ENCODE data around the gene NLGN4X.

NLGN4X gene

DNA sequence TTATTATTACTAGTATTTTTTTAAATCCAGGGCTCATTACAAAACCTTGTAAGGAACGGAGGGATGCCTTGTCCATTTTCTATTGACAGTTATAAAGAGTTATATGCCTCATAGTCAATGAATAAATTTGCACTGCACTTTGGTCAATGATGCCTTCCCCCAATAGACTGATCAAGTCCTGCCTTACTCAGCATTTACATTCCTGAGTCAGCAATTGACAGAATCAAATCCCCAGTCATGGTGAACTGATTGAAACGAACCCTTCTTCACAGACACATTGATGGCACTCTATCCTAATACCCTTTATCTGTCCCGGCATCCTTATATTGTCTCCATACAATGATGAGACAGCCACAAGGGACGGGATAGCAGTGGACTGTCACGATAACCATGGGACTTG is 213.2 kb downstream of the NLGN4X start:
- Histone ChIP-seq H3K4me3 (ENCODE audit: low read depth, low read length) (no peak overlapping the region), H3K27ac (ENCODE audit: low read depth, low read length) (no peak overlapping the region), H3K27me3 (ENCODE audit: control insufficient read depth, insufficient read depth, low read length) (no peaks in the 10 kb centered on the region), H3K4me1 (ENCODE audit: control insufficient read depth, insufficient read depth, low read length) (peaks cover 7% of the 10 kb centered on the region; the same call in 1 of the 2 replicates), H3K36me3 (ENCODE audit: control insufficient read depth, insufficient read depth, low read length) (no peaks in the 10 kb centered on the region), H3K9me3 (ENCODE audit: control insufficient read depth, insufficient read depth, low read depth, low read length) (no peaks in the 10 kb centered on the region), H3K9ac (ENCODE audit: low read length) (no peak overlapping the region)

DNA sequence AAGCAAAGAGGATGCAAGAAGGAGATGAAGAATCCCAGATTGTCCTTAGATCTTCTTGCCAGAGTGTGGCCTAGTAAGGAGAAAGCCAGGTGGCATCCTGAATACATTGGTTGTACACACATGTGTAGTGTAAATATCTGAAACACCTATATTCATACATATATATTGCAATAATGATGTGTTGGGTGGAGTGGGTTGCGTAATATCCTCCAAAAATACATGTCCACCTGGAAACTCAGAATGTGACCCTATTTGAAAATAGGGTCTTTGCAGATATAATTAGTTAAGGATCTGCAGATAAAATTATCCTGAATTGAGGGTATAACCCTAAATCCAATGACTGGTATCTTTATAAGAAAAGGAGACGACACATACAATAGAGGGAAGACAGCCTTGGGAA is 216.3 kb downstream of the NLGN4X start:
- no peak overlapping the region for H3K4me3 ChIP-seq (ENCODE audit: low read depth, low read length)
- no peak overlapping the region for H3K9ac ChIP-seq (ENCODE audit: low read length)
- H3K27me3 ChIP-seq (ENCODE audit: control insufficient read depth, insufficient read depth, low read length), result no peaks in the 10 kb centered on the region
- H3K27ac ChIP-seq (ENCODE audit: low read depth, low read length), result no peak overlapping the region
- no peaks in the 10 kb centered on the region for H3K36me3 ChIP-seq (ENCODE audit: control insufficient read depth, insufficient read depth, low read length)
- peaks cover 7% of the 10 kb centered on the region; the same call in 1 of the 2 replicates for H3K4me1 ChIP-seq (ENCODE audit: control insufficient read depth, insufficient read depth, low read length)
- no peaks in the 10 kb centered on the region for H3K9me3 ChIP-seq (ENCODE audit: control insufficient read depth, insufficient read depth, low read depth, low read length)

DNA sequence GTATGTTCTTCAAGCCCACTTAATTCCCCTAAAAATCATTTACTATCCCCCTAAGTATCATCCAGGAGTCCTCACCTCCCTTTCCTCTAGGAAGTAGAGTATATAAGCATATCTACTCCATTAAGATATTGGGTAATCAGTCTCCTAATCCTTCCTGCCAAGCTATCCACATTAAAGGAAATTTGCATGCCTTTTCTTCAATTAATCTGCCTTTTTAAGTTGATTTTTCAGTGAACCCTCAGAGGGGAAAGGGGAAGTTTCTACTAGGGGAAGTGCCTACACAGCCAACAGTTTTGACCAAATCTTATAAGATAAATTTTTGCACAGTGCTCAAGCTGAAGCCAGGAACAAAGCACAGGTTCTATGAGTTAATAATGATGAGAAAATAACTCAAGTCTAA is 222.8 kb downstream of the NLGN4X start:
- H3K9ac ChIP-seq (ENCODE audit: low read length), result no peak overlapping the region
- H3K27me3 ChIP-seq (ENCODE audit: control insufficient read depth, insufficient read depth, low read length), result no peaks in the 10 kb centered on the region
- H3K4me3 ChIP-seq (ENCODE audit: low read depth, low read length), result no peak overlapping the region
- H3K27ac ChIP-seq (ENCODE audit: low read depth, low read length), result no peak overlapping the region
- peaks cover 26% of the 10 kb centered on the region for H3K4me1 ChIP-seq (ENCODE audit: control insufficient read depth, insufficient read depth, low read length)
- H3K9me3 ChIP-seq (ENCODE audit: control insufficient read depth, insufficient read depth, low read depth, low read length), result no peaks in the 10 kb centered on the region
- 0 out of 2 replicates have a peak, but pooled peaks cover 4% of the 10 kb centered on the region for H3K36me3 ChIP-seq (ENCODE audit: control insufficient read depth, insufficient read depth, low read length)

DNA sequence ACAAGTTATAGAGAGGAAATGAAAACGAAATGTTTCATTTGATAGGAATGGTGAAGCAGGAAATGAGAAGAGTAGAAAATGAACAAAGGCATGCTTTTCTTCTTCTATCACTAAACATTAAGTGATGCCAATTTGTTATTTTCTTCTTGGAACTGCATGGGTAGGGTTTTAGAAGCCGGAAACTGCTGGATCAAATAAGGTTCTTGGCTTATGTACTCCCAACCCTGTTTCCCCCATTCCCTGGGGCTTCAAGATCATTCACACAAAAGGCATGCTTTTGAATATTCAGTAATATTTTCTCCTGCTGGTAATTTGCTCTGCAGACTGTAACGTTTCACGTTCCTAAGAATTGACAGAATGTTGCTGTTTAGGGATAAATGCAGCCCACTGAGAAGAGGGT is 224.1 kb downstream of the NLGN4X start:
- Histone ChIP-seq H3K27me3 (ENCODE audit: control insufficient read depth, insufficient read depth, low read length) (no peaks in the 10 kb centered on the region), H3K9me3 (ENCODE audit: control insufficient read depth, insufficient read depth, low read depth, low read length) (no peaks in the 10 kb centered on the region), H3K27ac (ENCODE audit: low read depth, low read length) (no peak overlapping the region), H3K36me3 (ENCODE audit: control insufficient read depth, insufficient read depth, low read length) (0 out of 2 replicates have a peak, but pooled peaks cover 4% of the 10 kb centered on the region), H3K4me3 (ENCODE audit: low read depth, low read length) (no peak overlapping the region), H3K9ac (ENCODE audit: low read length) (no peak overlapping the region), H3K4me1 (ENCODE audit: control insufficient read depth, insufficient read depth, low read length) (peaks cover 22% of the 10 kb centered on the region)

DNA sequence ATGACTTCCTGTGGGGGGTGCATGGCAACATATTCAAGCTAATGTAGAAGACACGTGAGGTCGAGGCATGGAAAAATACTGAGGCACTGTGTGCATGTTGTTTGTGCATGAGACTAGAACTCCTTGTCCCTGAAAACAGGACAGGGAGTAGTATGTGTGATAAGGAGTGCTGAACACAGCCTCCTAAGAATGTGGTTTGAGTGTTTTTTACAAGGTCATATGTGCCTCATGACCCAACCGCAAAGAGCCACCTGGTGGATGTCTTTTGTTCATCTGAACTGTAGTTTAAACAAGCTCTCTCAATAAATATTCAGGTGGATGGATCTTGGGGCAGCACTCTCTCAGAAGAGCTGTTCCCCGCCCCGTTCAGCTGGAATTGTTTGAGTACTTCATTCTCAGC is 226.6 kb downstream of the NLGN4X start:
- H3K27ac ChIP-seq (ENCODE audit: low read depth, low read length), result no peak overlapping the region
- no peaks in the 10 kb centered on the region for H3K9me3 ChIP-seq (ENCODE audit: control insufficient read depth, insufficient read depth, low read depth, low read length)
- H3K27me3 ChIP-seq (ENCODE audit: control insufficient read depth, insufficient read depth, low read length), result no peaks in the 10 kb centered on the region
- H3K4me1 ChIP-seq (ENCODE audit: control insufficient read depth, insufficient read depth, low read length), result peaks cover 22% of the 10 kb centered on the region
- no peak overlapping the region for H3K4me3 ChIP-seq (ENCODE audit: low read depth, low read length)
- H3K36me3 ChIP-seq (ENCODE audit: control insufficient read depth, insufficient read depth, low read length), result 0 out of 2 replicates have a peak, but pooled peaks cover 4% of the 10 kb centered on the region
- no peak overlapping the region for H3K9ac ChIP-seq (ENCODE audit: low read length)

DNA sequence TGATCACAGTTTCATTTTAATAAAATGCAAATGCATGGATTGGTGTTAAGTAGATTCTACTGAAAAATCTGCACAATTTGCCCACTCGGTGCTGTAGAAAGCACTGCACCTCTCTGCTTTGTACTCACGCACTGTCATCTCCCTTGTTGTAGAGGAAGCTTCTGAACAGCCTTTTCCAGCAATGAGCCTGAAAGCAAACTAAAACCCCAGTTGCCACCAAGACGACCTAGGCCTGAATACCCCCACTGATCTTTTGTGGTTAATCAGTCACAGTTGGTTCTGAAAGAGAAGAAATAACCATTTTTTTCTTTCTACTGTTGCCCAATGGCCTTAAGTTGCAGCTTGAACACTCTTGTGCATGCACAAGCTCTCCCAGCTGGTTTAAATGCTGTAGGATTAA is 229.8 kb downstream of the NLGN4X start:
- H3K4me3 ChIP-seq (ENCODE audit: low read depth, low read length), result no peak overlapping the region
- H3K9ac ChIP-seq (ENCODE audit: low read length), result no peak overlapping the region
- H3K4me1 ChIP-seq (ENCODE audit: control insufficient read depth, insufficient read depth, low read length), result peaks cover 9% of the 10 kb centered on the region
- no peaks in the 10 kb centered on the region for H3K27me3 ChIP-seq (ENCODE audit: control insufficient read depth, insufficient read depth, low read length)
- H3K36me3 ChIP-seq (ENCODE audit: control insufficient read depth, insufficient read depth, low read length), result 0 out of 2 replicates have a peak, but pooled peaks cover 4% of the 10 kb centered on the region
- H3K9me3 ChIP-seq (ENCODE audit: control insufficient read depth, insufficient read depth, low read depth, low read length), result no peaks in the 10 kb centered on the region
- H3K27ac ChIP-seq (ENCODE audit: low read depth, low read length), result no peak overlapping the region

DNA sequence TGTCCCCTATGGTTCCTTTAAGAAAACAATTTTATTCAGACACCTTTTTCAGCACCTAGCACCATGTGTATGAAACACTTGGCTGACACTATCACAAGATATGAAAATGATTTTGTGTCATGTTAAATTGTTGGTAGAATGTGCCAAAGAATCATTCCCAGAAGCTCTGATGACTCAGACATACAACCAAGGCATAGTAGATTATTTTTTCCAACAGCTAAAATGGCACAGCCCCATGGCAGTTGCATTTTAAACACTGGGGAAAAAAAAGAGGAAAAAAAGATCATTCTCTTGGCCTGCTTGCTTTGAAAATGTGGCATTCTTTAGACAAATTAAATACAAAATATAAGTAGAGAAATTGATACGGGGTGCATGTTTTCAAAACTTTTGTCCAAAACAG is 230.2 kb downstream of the NLGN4X start:
- H3K9me3 ChIP-seq (ENCODE audit: control insufficient read depth, insufficient read depth, low read depth, low read length), result no peaks in the 10 kb centered on the region
- H3K4me1 ChIP-seq (ENCODE audit: control insufficient read depth, insufficient read depth, low read length), result peaks cover 9% of the 10 kb centered on the region
- H3K36me3 ChIP-seq (ENCODE audit: control insufficient read depth, insufficient read depth, low read length), result 0 out of 2 replicates have a peak, but pooled peaks cover 4% of the 10 kb centered on the region
- H3K27me3 ChIP-seq (ENCODE audit: control insufficient read depth, insufficient read depth, low read length), result no peaks in the 10 kb centered on the region
- no peak overlapping the region for H3K4me3 ChIP-seq (ENCODE audit: low read depth, low read length)
- H3K9ac ChIP-seq (ENCODE audit: low read length), result no peak overlapping the region
- no peak overlapping the region for H3K27ac ChIP-seq (ENCODE audit: low read depth, low read length)

DNA sequence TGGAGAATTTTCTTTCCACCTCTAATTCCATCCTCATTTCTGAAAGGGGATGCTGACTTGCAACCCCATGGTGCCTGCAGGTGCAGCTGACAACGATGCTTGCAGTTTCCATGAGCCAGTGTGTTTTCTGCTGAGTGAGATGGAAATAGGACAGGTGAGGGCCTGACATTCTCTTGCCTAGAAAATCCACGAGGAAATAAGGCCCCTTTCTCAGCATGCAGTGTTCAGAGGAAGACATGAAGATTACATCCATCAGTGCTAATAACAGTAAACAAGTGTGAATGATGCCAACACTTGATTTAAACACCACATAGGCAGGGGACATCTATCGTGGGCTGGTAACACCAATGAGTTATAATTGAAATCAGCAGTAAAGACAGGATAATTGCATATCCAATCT is 237.3 kb downstream of the NLGN4X start:
- Histone ChIP-seq H3K27ac (ENCODE audit: low read depth, low read length) (no peak overlapping the region), H3K27me3 (ENCODE audit: control insufficient read depth, insufficient read depth, low read length) (no peaks in the 10 kb centered on the region), H3K9me3 (ENCODE audit: control insufficient read depth, insufficient read depth, low read depth, low read length) (no peaks in the 10 kb centered on the region), H3K4me1 (ENCODE audit: control insufficient read depth, insufficient read depth, low read length) (no peaks in the 10 kb centered on the region), H3K36me3 (ENCODE audit: control insufficient read depth, insufficient read depth, low read length) (no peaks in the 10 kb centered on the region), H3K9ac (ENCODE audit: low read length) (no peak overlapping the region), H3K4me3 (ENCODE audit: low read depth, low read length) (no peak overlapping the region)

DNA sequence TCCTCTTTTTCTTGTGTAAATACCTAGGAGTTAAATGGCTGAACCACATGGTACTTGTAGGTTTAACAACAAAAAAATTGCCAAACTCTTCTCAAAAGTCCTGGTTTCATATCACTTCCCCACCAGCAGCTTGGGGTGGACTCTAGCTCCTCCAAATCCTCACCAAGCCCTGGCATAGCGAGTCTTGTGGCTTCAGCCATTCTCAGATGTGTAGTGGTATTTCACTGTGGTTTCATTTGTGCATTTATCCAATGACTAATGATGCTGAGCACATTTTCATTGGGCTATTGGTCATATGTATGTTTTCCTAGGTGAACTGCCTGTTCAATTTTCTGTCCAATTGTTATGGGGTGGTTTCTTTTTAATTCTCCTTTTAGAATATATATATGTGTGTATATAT is 249.3 kb downstream of the NLGN4X start:
- Histone ChIP-seq H3K9ac (ENCODE audit: low read length) (no peak overlapping the region), H3K4me3 (ENCODE audit: low read depth, low read length) (no peak overlapping the region), H3K4me1 (ENCODE audit: control insufficient read depth, insufficient read depth, low read length) (no peaks in the 10 kb centered on the region), H3K9me3 (ENCODE audit: control insufficient read depth, insufficient read depth, low read depth, low read length) (no peaks in the 10 kb centered on the region), H3K36me3 (ENCODE audit: control insufficient read depth, insufficient read depth, low read length) (no peaks in the 10 kb centered on the region), H3K27ac (ENCODE audit: low read depth, low read length) (no peak overlapping the region), H3K27me3 (ENCODE audit: control insufficient read depth, insufficient read depth, low read length) (no peaks in the 10 kb centered on the region)

DNA sequence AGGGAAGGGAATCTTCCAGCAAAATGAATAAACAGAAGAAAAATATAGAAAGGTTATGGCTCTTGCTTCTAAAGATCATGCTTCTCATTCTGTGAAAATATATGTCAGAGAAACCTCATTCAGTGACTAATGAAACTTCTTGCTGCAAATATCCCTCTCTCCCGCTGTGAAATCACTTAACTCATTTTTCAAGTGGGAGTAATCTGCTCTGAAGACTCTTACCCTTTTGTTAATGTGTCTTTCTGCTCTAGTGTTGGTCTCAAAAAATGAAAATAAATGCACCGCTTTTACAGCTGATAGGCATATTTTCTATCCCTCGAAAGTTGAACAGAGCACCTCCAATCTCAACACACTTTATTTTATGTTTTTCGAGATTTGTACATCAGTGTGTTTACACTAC is 252.3 kb downstream of the NLGN4X start:
- Histone ChIP-seq H3K4me1 (ENCODE audit: control insufficient read depth, insufficient read depth, low read length) (no peaks in the 10 kb centered on the region; the same call in 1 of the 2 replicates), H3K9me3 (ENCODE audit: control insufficient read depth, insufficient read depth, low read depth, low read length) (no peaks in the 10 kb centered on the region), H3K9ac (ENCODE audit: low read length) (no peak overlapping the region), H3K27me3 (ENCODE audit: control insufficient read depth, insufficient read depth, low read length) (no peaks in the 10 kb centered on the region), H3K27ac (ENCODE audit: low read depth, low read length) (peak overlapping the region; percentile 41; the same call in 1 of the 2 replicates), H3K4me3 (ENCODE audit: low read depth, low read length) (no peak overlapping the region), H3K36me3 (ENCODE audit: control insufficient read depth, insufficient read depth, low read length) (no peaks in the 10 kb centered on the region)

DNA sequence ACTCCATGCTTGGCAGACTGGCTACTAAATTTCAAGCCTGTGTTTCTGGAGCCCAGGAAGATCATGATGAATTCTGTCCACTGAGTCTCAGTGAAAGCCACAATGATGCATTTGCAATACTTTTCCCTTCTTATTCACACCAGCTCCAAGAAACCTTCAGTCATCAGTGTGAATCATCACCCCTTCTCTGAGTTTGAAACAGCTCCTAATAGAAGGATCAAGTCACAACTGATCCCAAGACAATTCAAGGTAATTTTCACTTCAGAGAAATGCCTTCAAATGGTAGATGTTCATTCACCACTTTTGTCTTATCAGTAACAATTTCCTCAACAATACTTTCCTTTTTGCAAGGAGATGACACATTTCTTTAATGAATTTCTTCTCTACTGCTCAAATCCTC is 257.4 kb downstream of the NLGN4X start:
- Histone ChIP-seq H3K27me3 (ENCODE audit: control insufficient read depth, insufficient read depth, low read length) (no peaks in the 10 kb centered on the region), H3K36me3 (ENCODE audit: control insufficient read depth, insufficient read depth, low read length) (no peaks in the 10 kb centered on the region), H3K4me3 (ENCODE audit: low read depth, low read length) (no peak overlapping the region), H3K4me1 (ENCODE audit: control insufficient read depth, insufficient read depth, low read length) (no peaks in the 10 kb centered on the region; the same call in 1 of the 2 replicates), H3K27ac (ENCODE audit: low read depth, low read length) (no peak overlapping the region; the same call in 1 of the 2 replicates), H3K9ac (ENCODE audit: low read length) (no peak overlapping the region), H3K9me3 (ENCODE audit: control insufficient read depth, insufficient read depth, low read depth, low read length) (no peaks in the 10 kb centered on the region)

DNA sequence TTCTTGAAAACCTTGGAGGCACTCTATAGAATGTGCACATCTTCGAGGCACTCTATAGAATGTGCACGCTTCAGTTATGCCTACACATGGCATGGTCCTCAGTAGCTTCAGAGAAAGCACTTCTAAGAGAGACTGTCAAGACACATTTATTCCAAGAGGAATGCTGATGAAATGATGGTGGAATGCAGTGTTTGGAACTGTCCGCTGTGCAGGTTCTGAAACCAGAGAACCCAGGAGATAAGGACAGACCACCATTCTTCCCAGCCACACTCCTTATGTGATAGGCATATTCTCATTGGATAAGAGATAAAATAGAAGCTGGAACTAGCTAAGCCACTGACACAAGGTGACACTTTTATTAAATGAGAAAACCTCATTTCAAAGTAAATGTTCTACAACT is 263.3 kb downstream of the NLGN4X start:
- Histone ChIP-seq H3K36me3 (ENCODE audit: control insufficient read depth, insufficient read depth, low read length) (no peaks in the 10 kb centered on the region), H3K27me3 (ENCODE audit: control insufficient read depth, insufficient read depth, low read length) (no peaks in the 10 kb centered on the region), H3K9ac (ENCODE audit: low read length) (no peak overlapping the region), H3K4me3 (ENCODE audit: low read depth, low read length) (no peak overlapping the region), H3K27ac (ENCODE audit: low read depth, low read length) (no peak overlapping the region), H3K4me1 (ENCODE audit: control insufficient read depth, insufficient read depth, low read length) (no peaks in the 10 kb centered on the region), H3K9me3 (ENCODE audit: control insufficient read depth, insufficient read depth, low read depth, low read length) (no peaks in the 10 kb centered on the region)
